A673 (cell line): Measurements from ENCODE around the gene MT1F. TPM values are rescaled to one million over a fixed set of nuclear protein-coding genes. Genes with fewer than 3 reads are reported as not detected.

Source experiments
- BruUV-seq: library from RNA; stranded (reverse); fragments of 400-500 nt; replicated peaks from 2 replicates; lab custom pipeline; 2021; lab: Mats Ljungman, UMichigan
- CTCF ChIA-PET: fragments of 300-600 bp; sonication (Branson Sonifier 250); formaldehyde crosslinking; loops from one replicate; lab custom pipeline; 2022; ENCODE audit warnings: antibody characterized with exemption; lab: Charles Lee
- POLR2A ChIA-PET: fragments of 300-600 bp; sonication (Branson Sonifier 250); formaldehyde crosslinking; loops from one replicate; lab custom pipeline; 2022; ENCODE audit warnings: antibody characterized with exemption; ENCODE audit not compliant: low non-redundant PET; lab: Charles Lee
- DNase-seq: peaks from one replicate; pipeline ENCODE4 v3.0.0-alpha.2; 2015; ENCODE audit warnings: low spot score
- H3K27ac ChIP-seq: fragments of 200-600 bp; sonication (generic); 2 replicates; pipeline ENCODE4 v1.5.1; 2016; ENCODE audit warnings: mixed run types, low read depth, mild to moderate bottlenecking, mixed read lengths, antibody characterized with exemption, low read length; ENCODE audit not compliant: poor library complexity, severe bottlenecking
- H3K27me3 ChIP-seq: fragments of 200-600 bp; sonication (generic); replicated peaks from 2 replicates; pipeline ENCODE4 v1.6.1; 2017; ENCODE audit warnings: mixed run types, low read depth, mild to moderate bottlenecking, mixed read lengths, antibody characterized with exemption, low read length; ENCODE audit not compliant: insufficient read depth, poor library complexity
- H3K36me3 ChIP-seq: fragments of 200-600 bp; sonication (generic); 2 replicates; pipeline ENCODE4 v1.6.1; 2016; ENCODE audit warnings: mixed run types, mild to moderate bottlenecking, mixed read lengths, antibody characterized with exemption, low read length; ENCODE audit not compliant: insufficient read depth, poor library complexity, severe bottlenecking
- H3K4me1 ChIP-seq: fragments of 200-600 bp; sonication (generic); 2 replicates; pipeline ENCODE4 v1.6.1; 2017; ENCODE audit warnings: mixed run types, mild to moderate bottlenecking, mixed read lengths, antibody characterized with exemption, low read length; ENCODE audit not compliant: insufficient read depth, poor library complexity, severe bottlenecking
- H3K4me3 ChIP-seq: fragments of 200-600 bp; sonication (generic); 2 replicates; pipeline ENCODE4 v1.5.1; 2016; ENCODE audit warnings: low read depth, mixed run types, mild to moderate bottlenecking, mixed read lengths, low read length; ENCODE audit not compliant: poor library complexity, severe bottlenecking
- H3K9me3 ChIP-seq: fragments of 200-600 bp; sonication (generic); 2 replicates; pipeline ENCODE4 v1.6.1; 2016; ENCODE audit warnings: mixed run types, low read depth, mild to moderate bottlenecking, mixed read lengths, antibody characterized with exemption, low read length; ENCODE audit not compliant: poor library complexity, severe bottlenecking
- CTCF ChIP-seq: fragments of 300-800, 200-600 bp; sonication (generic); conservative IDR thresholded peaks from 2 replicates; pipeline ENCODE4 v1.5.1; 2017; ENCODE audit warnings: low read depth, mild to moderate bottlenecking, antibody characterized with exemption, low read length, moderate library complexity, mixed read lengths
- EZH2 ChIP-seq: fragments of 200-600 bp; sonication (generic); IDR thresholded peaks from 2 replicates; pipeline ENCODE4 v1.6.1; 2017; ENCODE audit warnings: borderline replicate concordance, low read depth, mild to moderate bottlenecking, mixed read lengths, antibody characterized with exemption, low read length; ENCODE audit not compliant: poor library complexity, severe bottlenecking
- intact Hi-C: fragments of 100-400 bp; cut with micrococcal nuclease; formaldehyde crosslinking; loops from one replicate; pipeline ENCODE4 v1.10.0; 2022; ENCODE audit not compliant: unreplicated experiment
- total RNA-seq: library from RNA; stranded (reverse); gene quantifications from 2 replicates; pipeline ENCODE4 v1.2.3, GENCODE V29; 2021

Gene MT1F
- total RNA-seq, 1 experiment from 2014 or later, result 26.9 TPM

- Histone ChIP-seq H3K9me3 (no peaks in the 10 kb centered on the region), H3K27ac (no peak overlapping the region), H3K4me3 (no peak overlapping the region), H3K4me1 (peaks cover 6% of the 10 kb centered on the region), H3K36me3 (no peaks in the 10 kb centered on the region), H3K27me3 (no peaks in the 10 kb centered on the region)
- intact Hi-C loops, result no loop called here
- DNase-seq, result no peak
- CTCF ChIA-PET, result no interaction called here
- TF ChIP-seq CTCF (no peak), EZH2 (no peak)
- BruUV-seq, result no TSS peak
- POLR2A ChIA-PET, result no interaction called here
Measured at GRCh38 chr16:56686758-56687157, 29.0 kb downstream of the MT1F start.

GRCh38 chr16:56688762-56689161 lies 31.0 kb downstream of the MT1F start:
- CTCF ChIA-PET, result no interaction called here
- Histone ChIP-seq H3K27me3 (no peaks in the 10 kb centered on the region), H3K27ac (no peak overlapping the region), H3K9me3 (no peaks in the 10 kb centered on the region), H3K4me1 (peaks cover 6% of the 10 kb centered on the region), H3K36me3 (no peaks in the 10 kb centered on the region), H3K4me3 (no peak overlapping the region)
- intact Hi-C loops, result no loop called here
- no TSS peak for BruUV-seq
- TF ChIP-seq CTCF (no peak), EZH2 (no peak)
- DNase-seq, result peak; percentile 40
- POLR2A ChIA-PET, result no interaction called here

- DNase-seq, result peak; percentile 58
- Histone ChIP-seq H3K36me3 (no peaks in the 10 kb centered on the region), H3K27ac (no peak overlapping the region), H3K4me1 (peaks cover 6% of the 10 kb centered on the region), H3K9me3 (no peaks in the 10 kb centered on the region), H3K4me3 (no peak overlapping the region), H3K27me3 (no peaks in the 10 kb centered on the region)
- intact Hi-C loops, result no loop called here
- POLR2A ChIA-PET, result no interaction called here
- TF ChIP-seq EZH2 (no peak), CTCF (no peak)
- no TSS peak for BruUV-seq
- CTCF ChIA-PET, result no interaction called here
Measured at GRCh38 chr16:56689171-56689570, 31.4 kb downstream of the MT1F start.
